HepG2 (cell line): ENCODE measurements around the gene ZNRF4. TPM values are rescaled to one million over a fixed set of nuclear protein-coding genes. Genes with fewer than 3 reads are reported as not detected.

ENCODE experiments used
- ATAC-seq: fragments of 200-7000 bp; cut with Tn5 transposase; 3 replicates; pipeline ENCODE4 v1.9.1; 2020; ENCODE audit warnings: mild to moderate bottlenecking, moderate library complexity
- BruUV-seq: library from RNA; stranded (reverse); fragments of 400-500 nt; replicated peaks from 2 replicates; lab custom pipeline; 2021; lab: Mats Ljungman, UMichigan
- CTCF ChIA-PET: fragments of 300-600 bp; formaldehyde crosslinking; extraction: SDS; loops from one replicate; lab custom pipeline; 2021; ENCODE audit warnings: low total read pairs, inconsistent platforms, low intra/inter-chr PET ratio; lab: Yijun Ruan, JAX
- POLR2A ChIA-PET: fragments of 350-600 bp; sonication (Branson Sonifier 250); formaldehyde crosslinking; loops from one replicate; lab custom pipeline; 2020; ENCODE audit warnings: antibody characterized with exemption, inconsistent platforms; lab: Yijun Ruan, JAX
- DNase-seq: peaks from one replicate; pipeline ENCODE4 v3.0.0-alpha.2; 2015; ENCODE audit warnings: low spot score
- FAIRE-seq: peaks from 3 replicates; lab custom pipeline; 2011; peaks lifted over from hg19 to GRCh38; lab: Jason Lieb, UNC
- H2AFZ ChIP-seq: one replicate; pipeline ENCODE4 v1.6.1; 2011; ENCODE audit warnings: low read length, inconsistent platforms
- H3K27ac ChIP-seq: fragments of 300-600 bp; 3 replicates; pipeline ENCODE4 v1.8.0; 2011; ENCODE audit warnings: mixed run types, mild to moderate bottlenecking, mixed read lengths, low read length, inconsistent platforms; ENCODE audit not compliant: insufficient read depth; ENCODE audit errors: extremely low read length
- H3K27me3 ChIP-seq, 2 experiments: fragments of 200-600 bp in 1 of 2; 2 replicates in 1 of 2; 3 replicates in 1 of 2; pipeline versions ENCODE4 v1.6.0 to v1.8.0; 2011; ENCODE audit warnings: low read length in 2 of 2, mild to moderate bottlenecking in 2 of 2, moderate library complexity in 2 of 2, inconsistent platforms in 1 of 2; ENCODE audit not compliant: insufficient read depth in 2 of 2, control insufficient read depth in 1 of 2
- H3K36me3 ChIP-seq, 2 experiments: fragments of 200-600 bp in 1 of 2; replicated peaks in 1 of 2; 2 replicates in 1 of 2; 3 replicates in 1 of 2; pipeline versions ENCODE4 v1.5.1 to v1.8.0; 2011; ENCODE audit warnings: low read length in 2 of 2, inconsistent platforms in 1 of 2; ENCODE audit not compliant: insufficient read depth in 2 of 2, control insufficient read depth in 1 of 2
- H3K4me1 ChIP-seq: 2 replicates; pipeline ENCODE4 v1.5.1; 2012; ENCODE audit warnings: low read length, inconsistent platforms; ENCODE audit not compliant: insufficient read depth
- H3K4me2 ChIP-seq: 2 replicates; pipeline ENCODE4 v1.6.0; 2011; ENCODE audit warnings: low read depth, low read length, inconsistent platforms
- H3K4me3 ChIP-seq, 3 experiments: fragments of 200-600 bp in 1 of 3; sonication (generic), shearing (Covaris generic) in 1 of 3; replicated peaks in 1 of 3; 2 replicates each; pipeline ENCODE4 v1.5.1; 2011 to 2016; ENCODE audit warnings: low read length in 3 of 3, inconsistent platforms in 2 of 3, low read depth in 2 of 3, mild to moderate bottlenecking in 2 of 3, control low read depth in 1 of 3, mixed read lengths in 1 of 3; ENCODE audit not compliant: insufficient read depth in 1 of 3
- H3K79me2 ChIP-seq: one replicate; pipeline ENCODE4 v1.6.1; 2011; ENCODE audit warnings: low read length, inconsistent platforms; ENCODE audit not compliant: insufficient read depth
- H3K9ac ChIP-seq: 2 replicates; pipeline ENCODE4 v1.6.0; 2011; ENCODE audit warnings: mild to moderate bottlenecking, low read depth, low read length, inconsistent platforms; ENCODE audit not compliant: insufficient read depth
- H3K9me3 ChIP-seq: 2 replicates; pipeline ENCODE4 v1.5.1; 2012; ENCODE audit warnings: mild to moderate bottlenecking, low read length
- H4K20me1 ChIP-seq: 2 replicates; pipeline ENCODE4 v1.6.0; 2011; ENCODE audit warnings: inconsistent platforms, mild to moderate bottlenecking, low read length, moderate library complexity; ENCODE audit not compliant: insufficient read depth
- IKZF1 ChIP-seq: fragments of 450-650 bp; IDR thresholded peaks from 2 replicates; pipeline ENCODE4 v1.7.1; 2016
- PAWR ChIP-seq: sonication (generic); formaldehyde crosslinking; IDR thresholded peaks from 2 replicates; pipeline ENCODE4 v1.4.0; 2020; ENCODE audit warnings: missing genetic modification reagents, mild to moderate bottlenecking, borderline replicate concordance
- SMAD9 ChIP-seq: sonication (generic); formaldehyde crosslinking; IDR thresholded peaks from 2 replicates; pipeline ENCODE4 v1.5.1; 2020; ENCODE audit warnings: mild to moderate bottlenecking, missing genetic modification reagents
- ZNF792 ChIP-seq: IDR thresholded peaks from 2 replicates; pipeline ENCODE4 v1.6.1; 2016
- WGBS: methylation state at CpG from one replicate; pipeline ENCODE4 v1.1.6; 2017; ENCODE audit warnings: low lambda C conversion rate; 5-methylcytosine and 5-hydroxymethylcytosine counted together
- in situ Hi-C: cut with HindIII; loops from 2 replicates; pipeline ENCODE4 v1.10.0; 2017; ENCODE audit warnings: low pct_unique_long_range_greater_than_20kb; ENCODE audit not compliant: extremely low pct_ligation_motif_present
- intact Hi-C: fragments of 100-400 bp; cut with micrococcal nuclease; formaldehyde crosslinking; loops from one replicate; pipeline ENCODE4 v1.10.0; 2022; ENCODE audit not compliant: unreplicated experiment
- polyA plus RNA-seq, 8 experiments: library from polyadenylated mRNA; depleted of rRNA in 3 of 8; stranded (reverse) in 7 of 8; unstranded in 1 of 8; fragments of >200 nt; fragmentation: Illumina TruSeq in 4 of 8; extraction: Trizol in 4 of 8; gene quantifications; 2 replicates each; pipeline versions ENCODE4 v1.2.1 to v1.2.3, GENCODE V29; 2011 to 2016; ENCODE audit warnings: low read depth in 4 of 8, missing spikeins in 1 of 8, mixed read lengths in 1 of 8; ENCODE audit not compliant: insufficient read depth in 1 of 8
- total RNA-seq, 5 experiments: library from RNA; depleted of rRNA; stranded (reverse); fragments of >200 nt; fragmentation: Illumina TruSeq; extraction: Trizol; gene quantifications; 2 replicates each; pipeline ENCODE4 v1.2.3, GENCODE V29; 2016; ENCODE audit warnings: low read depth in 1 of 5
- TF ChIP-seq, protein P1 (sequence below): sonication (generic); formaldehyde crosslinking; conservative IDR thresholded peaks from 2 replicates; pipeline ENCODE4 v1.8.1; 2023; ENCODE audit warnings: missing genetic modification reagents
- TF ChIP-seq, protein P2 (sequence below): sonication (generic); formaldehyde crosslinking; IDR thresholded peaks from 2 replicates; pipeline ENCODE4 v1.9.0; 2022; ENCODE audit warnings: low read depth, missing genetic modification reagents
- TF ChIP-seq, protein P3 (sequence below): sonication (generic); formaldehyde crosslinking; IDR thresholded peaks from 2 replicates; pipeline ENCODE4 v1.5.0; 2020; ENCODE audit warnings: missing genetic modification reagents
- TF ChIP-seq, protein P4 (sequence below): IDR thresholded peaks from 2 replicates; pipeline ENCODE4 v1.6.1; 2016; ENCODE audit warnings: control low read depth

The ZNRF4 gene
- total and polyA plus RNA-seq, 2 of the 13 experiments (the other 11 are each of a cell fraction or from before 2014, with no cell fraction given) = not detected

DNA sequence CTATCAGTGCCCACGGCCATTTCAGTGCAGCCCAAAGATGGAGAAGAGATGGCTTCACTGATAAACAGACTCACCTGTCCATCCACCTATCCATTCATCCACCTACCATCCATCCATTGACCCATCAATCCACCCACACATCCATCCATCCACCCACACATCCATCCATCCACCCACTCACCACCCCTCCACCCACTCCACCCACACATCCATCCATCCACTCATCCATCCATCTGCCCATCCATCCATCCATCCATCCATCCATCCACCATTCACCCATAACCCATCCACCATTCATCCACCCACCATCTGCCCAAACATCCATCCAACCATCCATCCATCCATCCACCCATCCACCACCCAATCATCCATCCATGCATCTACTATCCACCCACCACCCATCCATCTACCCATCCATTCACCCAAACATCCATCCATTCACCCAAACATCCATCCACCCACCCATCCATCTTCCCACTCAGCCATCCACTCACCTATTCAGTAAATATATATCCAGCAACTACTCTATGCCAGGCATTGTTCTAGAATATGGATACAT lies 31.6 kb upstream of the ZNRF4 start:
- Histone ChIP-seq H3K9ac (no peak overlapping the region), H3K36me3 (no peaks in the 10 kb centered on the region), H2AFZ (no peak overlapping the region), H3K4me1 (no peaks in the 10 kb centered on the region), H3K27me3 (peaks cover 0 to 5% of the 10 kb centered on the region in 2 experiments; a peak in 3 of 5 replicates), H4K20me1 (no peaks in the 10 kb centered on the region), H3K4me3 (no peak overlapping the region), H3K4me2 (no peak overlapping the region), H3K9me3 (no peaks in the 10 kb centered on the region), H3K27ac (no peak overlapping the region), H3K79me2 (no peaks in the 10 kb centered on the region)
- peak; percentile 31; the same call in 1 of the 2 replicates for TF ChIP-seq IKZF1
- TF ChIP-seq, protein P1, sequence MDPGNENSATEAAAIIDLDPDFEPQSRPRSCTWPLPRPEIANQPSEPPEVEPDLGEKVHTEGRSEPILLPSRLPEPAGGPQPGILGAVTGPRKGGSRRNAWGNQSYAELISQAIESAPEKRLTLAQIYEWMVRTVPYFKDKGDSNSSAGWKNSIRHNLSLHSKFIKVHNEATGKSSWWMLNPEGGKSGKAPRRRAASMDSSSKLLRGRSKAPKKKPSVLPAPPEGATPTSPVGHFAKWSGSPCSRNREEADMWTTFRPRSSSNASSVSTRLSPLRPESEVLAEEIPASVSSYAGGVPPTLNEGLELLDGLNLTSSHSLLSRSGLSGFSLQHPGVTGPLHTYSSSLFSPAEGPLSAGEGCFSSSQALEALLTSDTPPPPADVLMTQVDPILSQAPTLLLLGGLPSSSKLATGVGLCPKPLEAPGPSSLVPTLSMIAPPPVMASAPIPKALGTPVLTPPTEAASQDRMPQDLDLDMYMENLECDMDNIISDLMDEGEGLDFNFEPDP (CRISPR knock-in tag) = no peak
- CTCF ChIA-PET = no interaction called here
- intact Hi-C loops = no loop called here
- BruUV-seq = no TSS peak
- in situ Hi-C loops = no loop called here
- POLR2A ChIA-PET = no interaction called here
- FAIRE-seq (no peak), ATAC-seq (no peak), DNase-seq (no peak)
- 0% methylated on average over 1 of the region's 1 CpG for WGBS

DNA sequence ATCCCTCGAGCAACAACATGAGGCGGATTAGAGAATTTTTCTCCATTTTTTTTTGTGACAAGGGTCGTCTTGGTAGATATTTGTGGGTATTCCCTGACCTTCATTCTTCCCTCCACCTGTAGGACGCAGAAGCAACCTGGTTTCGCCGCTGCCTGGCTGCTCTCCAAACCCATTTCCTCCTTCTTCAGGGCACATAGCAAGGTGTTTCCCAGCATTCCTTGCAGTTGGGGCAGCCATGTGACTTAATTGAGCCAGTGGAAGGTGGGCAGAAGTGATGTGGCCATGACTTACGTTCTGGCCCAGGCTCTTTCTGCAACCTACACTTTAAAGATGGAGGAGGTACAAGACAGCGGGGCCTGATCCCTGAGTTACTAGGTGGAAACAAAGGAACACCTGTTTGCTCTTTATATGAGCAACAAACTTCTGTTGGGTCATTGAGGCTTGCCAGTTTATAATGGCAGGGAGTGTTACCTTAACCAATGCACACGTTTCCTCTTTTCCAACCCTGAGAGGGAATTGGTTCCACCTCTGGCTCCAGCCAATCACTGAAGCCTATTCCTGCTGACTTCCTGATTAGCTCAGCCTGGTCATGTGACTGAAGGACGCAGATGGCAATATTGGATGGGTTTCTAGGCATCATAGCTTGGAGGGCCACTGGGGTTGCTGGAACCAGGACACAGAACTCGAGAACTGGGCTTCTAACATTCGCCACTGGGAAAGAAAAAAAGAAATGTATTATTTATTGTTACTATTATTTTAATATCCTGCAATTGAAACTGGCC lies 30.8 kb upstream of the ZNRF4 start:
- BruUV-seq = no TSS peak
- 16% methylated on average over 12 of the region's 12 CpGs for WGBS
- no peak overlapping the region for H2AFZ ChIP-seq
- no peaks in the 10 kb centered on the region for H3K9me3 ChIP-seq
- in situ Hi-C loops = no loop called here
- no peaks in the 10 kb centered on the region for H4K20me1 ChIP-seq
- no peak overlapping the region for H3K4me3 ChIP-seq
- CTCF ChIA-PET = no interaction called here
- no peak overlapping the region for H3K9ac ChIP-seq
- no peaks in the 10 kb centered on the region for H3K36me3 ChIP-seq
- no peaks in the 10 kb centered on the region for H3K79me2 ChIP-seq
- peaks cover 0 to 4% of the 10 kb centered on the region in 2 experiments; a peak in 2 of 5 replicates for H3K27me3 ChIP-seq
- H3K4me1 ChIP-seq = no peaks in the 10 kb centered on the region
- no peak overlapping the region for H3K4me2 ChIP-seq
- POLR2A ChIA-PET = no interaction called here
- intact Hi-C loops = no loop called here
- H3K27ac ChIP-seq = no peak overlapping the region
- no peak for FAIRE-seq
- ATAC-seq = no peak
- DNase-seq = no peak
- TF ChIP-seq, protein P2, sequence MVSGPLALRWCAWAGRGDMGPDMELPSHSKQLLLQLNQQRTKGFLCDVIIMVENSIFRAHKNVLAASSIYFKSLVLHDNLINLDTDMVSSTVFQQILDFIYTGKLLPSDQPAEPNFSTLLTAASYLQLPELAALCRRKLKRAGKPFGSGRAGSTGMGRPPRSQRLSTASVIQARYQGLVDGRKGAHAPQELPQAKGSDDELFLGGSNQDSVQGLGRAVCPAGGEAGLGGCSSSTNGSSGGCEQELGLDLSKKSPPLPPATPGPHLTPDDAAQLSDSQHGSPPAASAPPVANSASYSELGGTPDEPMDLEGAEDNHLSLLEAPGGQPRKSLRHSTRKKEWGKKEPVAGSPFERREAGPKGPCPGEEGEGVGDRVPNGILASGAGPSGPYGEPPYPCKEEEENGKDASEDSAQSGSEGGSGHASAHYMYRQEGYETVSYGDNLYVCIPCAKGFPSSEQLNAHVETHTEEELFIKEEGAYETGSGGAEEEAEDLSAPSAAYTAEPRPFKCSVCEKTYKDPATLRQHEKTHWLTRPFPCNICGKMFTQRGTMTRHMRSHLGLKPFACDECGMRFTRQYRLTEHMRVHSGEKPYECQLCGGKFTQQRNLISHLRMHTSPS (CRISPR knock-in tag) = no peak
- TF ChIP-seq, protein P3, sequence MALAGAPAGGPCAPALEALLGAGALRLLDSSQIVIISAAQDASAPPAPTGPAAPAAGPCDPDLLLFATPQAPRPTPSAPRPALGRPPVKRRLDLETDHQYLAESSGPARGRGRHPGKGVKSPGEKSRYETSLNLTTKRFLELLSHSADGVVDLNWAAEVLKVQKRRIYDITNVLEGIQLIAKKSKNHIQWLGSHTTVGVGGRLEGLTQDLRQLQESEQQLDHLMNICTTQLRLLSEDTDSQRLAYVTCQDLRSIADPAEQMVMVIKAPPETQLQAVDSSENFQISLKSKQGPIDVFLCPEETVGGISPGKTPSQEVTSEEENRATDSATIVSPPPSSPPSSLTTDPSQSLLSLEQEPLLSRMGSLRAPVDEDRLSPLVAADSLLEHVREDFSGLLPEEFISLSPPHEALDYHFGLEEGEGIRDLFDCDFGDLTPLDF (CRISPR knock-in tag) = no peak
- TF ChIP-seq PAWR (CRISPR knock-in tag) (no peak), ZNF792 (no peak), SMAD9 (CRISPR knock-in tag) (no peak)
- TF ChIP-seq, protein P4, sequence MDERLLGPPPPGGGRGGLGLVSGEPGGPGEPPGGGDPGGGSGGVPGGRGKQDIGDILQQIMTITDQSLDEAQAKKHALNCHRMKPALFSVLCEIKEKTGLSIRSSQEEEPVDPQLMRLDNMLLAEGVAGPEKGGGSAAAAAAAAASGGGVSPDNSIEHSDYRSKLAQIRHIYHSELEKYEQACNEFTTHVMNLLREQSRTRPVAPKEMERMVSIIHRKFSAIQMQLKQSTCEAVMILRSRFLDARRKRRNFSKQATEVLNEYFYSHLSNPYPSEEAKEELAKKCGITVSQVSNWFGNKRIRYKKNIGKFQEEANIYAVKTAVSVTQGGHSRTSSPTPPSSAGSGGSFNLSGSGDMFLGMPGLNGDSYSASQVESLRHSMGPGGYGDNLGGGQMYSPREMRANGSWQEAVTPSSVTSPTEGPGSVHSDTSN (CRISPR knock-in tag) = no peak
